Suprapubic skin (tissue), 3 donors: ENCODE measurements around the gene ARPC2.

Source experiments
- POLR2AphosphoS5 ChIP-seq, 3 donors: sonication (generic); formaldehyde crosslinking; IDR thresholded peaks; one replicate each; pipeline ENCODE4 v1.6.1; 2017; ENCODE audit warnings: antibody characterized with exemption in 3 of 3
- TF ChIP-seq, protein P1 (sequence below), 2 donors: fragments of 200-600 bp in 1 of 2; fragments of 450-650 bp in 1 of 2; sonication (generic) in 1 of 2; IDR thresholded peaks; one replicate each; pipeline ENCODE4 v1.5.1; 2016 to 2019; ENCODE audit warnings: antibody characterized with exemption in 2 of 2, mild to moderate bottlenecking in 1 of 2, moderate library complexity in 1 of 2

DNA sequence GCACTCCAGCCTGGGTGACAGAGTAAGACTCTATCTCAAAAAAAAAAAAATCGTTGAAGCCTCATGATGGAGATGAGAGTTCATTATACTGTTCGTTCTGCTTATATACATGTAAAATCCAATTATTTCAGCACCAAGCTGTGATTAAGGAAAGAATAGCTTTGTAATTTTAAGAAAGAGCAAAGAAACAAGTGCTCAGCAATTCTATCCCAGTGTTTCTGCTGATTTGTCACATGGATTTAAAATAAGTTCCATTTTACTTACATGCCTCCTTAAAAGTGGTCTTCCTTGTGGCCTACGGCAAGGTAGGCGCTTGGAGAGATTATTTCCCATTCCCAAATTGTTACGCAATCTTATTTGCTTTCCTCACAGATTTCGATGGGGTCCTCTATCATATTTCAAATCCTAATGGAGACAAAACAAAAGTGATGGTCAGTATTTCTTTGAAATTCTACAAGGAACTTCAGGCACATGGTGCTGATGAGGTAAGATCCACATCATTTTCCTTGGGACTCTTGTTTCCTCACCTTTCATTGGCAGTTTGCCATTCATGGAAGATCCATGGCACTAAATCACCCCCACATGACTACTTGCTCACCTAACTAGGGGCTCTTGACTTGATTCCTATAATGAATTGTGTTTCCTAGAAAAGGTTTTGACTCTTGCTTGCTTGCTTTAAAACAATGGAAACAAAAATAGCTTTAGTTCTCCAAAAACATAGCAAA lies 11.5 kb downstream of the ARPC2 start:
- TF ChIP-seq, protein P1, sequence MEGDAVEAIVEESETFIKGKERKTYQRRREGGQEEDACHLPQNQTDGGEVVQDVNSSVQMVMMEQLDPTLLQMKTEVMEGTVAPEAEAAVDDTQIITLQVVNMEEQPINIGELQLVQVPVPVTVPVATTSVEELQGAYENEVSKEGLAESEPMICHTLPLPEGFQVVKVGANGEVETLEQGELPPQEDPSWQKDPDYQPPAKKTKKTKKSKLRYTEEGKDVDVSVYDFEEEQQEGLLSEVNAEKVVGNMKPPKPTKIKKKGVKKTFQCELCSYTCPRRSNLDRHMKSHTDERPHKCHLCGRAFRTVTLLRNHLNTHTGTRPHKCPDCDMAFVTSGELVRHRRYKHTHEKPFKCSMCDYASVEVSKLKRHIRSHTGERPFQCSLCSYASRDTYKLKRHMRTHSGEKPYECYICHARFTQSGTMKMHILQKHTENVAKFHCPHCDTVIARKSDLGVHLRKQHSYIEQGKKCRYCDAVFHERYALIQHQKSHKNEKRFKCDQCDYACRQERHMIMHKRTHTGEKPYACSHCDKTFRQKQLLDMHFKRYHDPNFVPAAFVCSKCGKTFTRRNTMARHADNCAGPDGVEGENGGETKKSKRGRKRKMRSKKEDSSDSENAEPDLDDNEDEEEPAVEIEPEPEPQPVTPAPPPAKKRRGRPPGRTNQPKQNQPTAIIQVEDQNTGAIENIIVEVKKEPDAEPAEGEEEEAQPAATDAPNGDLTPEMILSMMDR (IDR thresholded peaks at IDR 0.05): no peak
- TF ChIP-seq POLR2AphosphoS5 (IDR thresholded peaks at IDR 0.05): no peak
